Activated CD8-positive, alpha-beta T cell treated with anti-CD3 and anti-CD28 coated beads for 36 hours (primary cell): ENCODE data around the gene CRTC1. TPM values are rescaled to one million over a fixed set of nuclear protein-coding genes. Genes with fewer than 3 reads are reported as not detected.

ENCODE experiments used
- ATAC-seq: fragments of 200-7000 bp; cut with Tn5 transposase; one replicate; pipeline ENCODE4 v1.10.0; 2021; ENCODE audit warnings: mild to moderate bottlenecking, moderate library complexity
- CTCF ChIA-PET: fragments of 350-600 bp; sonication (Branson Sonifier 250); formaldehyde crosslinking; loops from one replicate; lab custom pipeline; 2021; ENCODE audit warnings: antibody characterized with exemption; lab: Charles Lee
- POLR2A ChIA-PET: fragments of 350-600 bp; sonication (Branson Sonifier 250); formaldehyde crosslinking; loops from one replicate; lab custom pipeline; 2021; ENCODE audit warnings: antibody characterized with exemption; lab: Charles Lee
- DNase-seq: peaks from one replicate; pipeline ENCODE4 v3.0.0-alpha.2; 2020
- H3K27ac Mint-ChIP-seq: one replicate; pipeline ENCODE4 v1.8.0; 2021; ENCODE audit warnings: mild to moderate bottlenecking, mixed read lengths
- H3K27me3 Mint-ChIP-seq: one replicate; pipeline ENCODE4 v1.8.0; 2021; ENCODE audit warnings: mixed read lengths
- H3K36me3 Mint-ChIP-seq: one replicate; pipeline ENCODE4 v1.8.0; 2021; ENCODE audit warnings: low read depth, mixed read lengths
- H3K4me1 Mint-ChIP-seq: one replicate; pipeline ENCODE4 v1.8.0; 2021; ENCODE audit warnings: low read depth, mixed read lengths
- H3K4me3 Mint-ChIP-seq: one replicate; pipeline ENCODE4 v1.8.0; 2021; ENCODE audit warnings: mild to moderate bottlenecking, moderate library complexity, mixed read lengths
- H3K9me3 Mint-ChIP-seq: one replicate; pipeline ENCODE4 v1.8.0; 2021; ENCODE audit warnings: mixed read lengths
- CTCF ChIP-seq: fragments of 200-600 bp; IDR thresholded peaks from one replicate; pipeline ENCODE4 v1.8.0; 2022; ENCODE audit warnings: antibody characterized with exemption, mild to moderate bottlenecking
- intact Hi-C: fragments of 100-400 bp; cut with micrococcal nuclease; formaldehyde crosslinking; loops from one replicate; pipeline ENCODE4 v1.10.0; 2022
- total RNA-seq, 2 experiments: library from RNA; stranded (reverse); gene quantifications; one replicate each; pipeline ENCODE4 v1.2.3, GENCODE V29; 2021

Gene CRTC1
- total RNA-seq, 2 experiments from 2014 or later, result 4.4 to 4.5 TPM

GRCh38 chr19:18645035-18645511 lies 38.4 kb upstream of the CRTC1 start:
- intact Hi-C loops, result no loop called here
- Mint-ChIP-seq H3K27me3 (no peaks in the 10 kb centered on the region), H3K4me1 (peaks cover 19% of the 10 kb centered on the region), H3K9me3 (no peaks in the 10 kb centered on the region), H3K36me3 (peaks cover 4% of the 10 kb centered on the region), H3K27ac (no peak overlapping the region), H3K4me3 (no peak overlapping the region)
- no peak for ATAC-seq
- no peak for DNase-seq
- ChIA-PET CTCF (interaction anchor here (1.0 kb wide), 1 partner anchor 184 kb away, joined by 3 read pairs; no protein-coding TSS in a partner anchor), POLR2A (interaction anchor here (1.3 kb wide), 1 partner anchor 56 kb away, joined by 4 read pairs; the partner anchor contains the start of gene REX1BD)
- TF ChIP-seq CTCF, result no peak

GRCh38 chr19:18646535-18647370 lies 36.7 kb upstream of the CRTC1 start:
- ATAC-seq (no peak), DNase-seq (no peak)
- peaks cover 4% of the 10 kb centered on the region for H3K36me3 Mint-ChIP-seq
- H3K27me3 Mint-ChIP-seq, result no peaks in the 10 kb centered on the region
- ChIA-PET CTCF (no interaction called here), POLR2A (no interaction called here)
- H3K4me1 Mint-ChIP-seq, result peaks cover 19% of the 10 kb centered on the region
- H3K27ac Mint-ChIP-seq, result no peak overlapping the region
- no peaks in the 10 kb centered on the region for H3K9me3 Mint-ChIP-seq
- intact Hi-C loops, result no loop called here
- no peak for TF ChIP-seq CTCF
- no peak overlapping the region for H3K4me3 Mint-ChIP-seq

GRCh38 chr19:18647371-18647767 lies 36.1 kb upstream of the CRTC1 start:
- H3K4me3 Mint-ChIP-seq, result no peak overlapping the region
- no peak for TF ChIP-seq CTCF
- no peaks in the 10 kb centered on the region for H3K27me3 Mint-ChIP-seq
- H3K27ac Mint-ChIP-seq, result no peak overlapping the region
- H3K9me3 Mint-ChIP-seq, result no peaks in the 10 kb centered on the region
- no peak for ATAC-seq
- intact Hi-C loops, result no loop called here
- DNase-seq, result no peak
- ChIA-PET POLR2A (no interaction called here), CTCF (no interaction called here)
- peaks cover 19% of the 10 kb centered on the region for H3K4me1 Mint-ChIP-seq
- H3K36me3 Mint-ChIP-seq, result peaks cover 4% of the 10 kb centered on the region

- Mint-ChIP-seq H3K27ac (no peak overlapping the region), H3K27me3 (no peaks in the 10 kb centered on the region), H3K4me3 (no peak overlapping the region), H3K9me3 (no peaks in the 10 kb centered on the region), H3K4me1 (peaks cover 19% of the 10 kb centered on the region), H3K36me3 (peaks cover 6% of the 10 kb centered on the region)
- POLR2A ChIA-PET, result no interaction called here
- CTCF ChIA-PET, result no interaction called here
- no peak for TF ChIP-seq CTCF
- DNase-seq, result no peak
- no peak for ATAC-seq
- intact Hi-C loops, result no loop called here
Observed at GRCh38 chr19:18647807-18648206, 35.7 kb upstream of the CRTC1 start.

- Mint-ChIP-seq H3K9me3 (no peaks in the 10 kb centered on the region), H3K4me3 (no peak overlapping the region), H3K27me3 (no peaks in the 10 kb centered on the region), H3K4me1 (peaks cover 19% of the 10 kb centered on the region), H3K27ac (no peak overlapping the region), H3K36me3 (peaks cover 3% of the 10 kb centered on the region)
- ATAC-seq (no peak), DNase-seq (no peak)
- intact Hi-C loops, result no loop called here
- ChIA-PET CTCF (interaction anchor here (1.2 kb wide), 1 partner anchor 198 kb away, joined by 3 read pairs; no protein-coding TSS in a partner anchor), POLR2A (interaction anchor here (0.7 kb wide), 1 partner anchor 8 kb away, joined by 3 read pairs; no protein-coding TSS in a partner anchor)
- TF ChIP-seq CTCF, result no peak
Observed at GRCh38 chr19:18648973-18649315, 34.5 kb upstream of the CRTC1 start.
